ENCODE measurements around the gene MOB3B.
"Not testable (repeated sequence)": the region's sequence is repeated elsewhere in the genome, so short reads cannot be mapped to it uniquely, and the experiment has no call there.

Gene MOB3B

DNA sequence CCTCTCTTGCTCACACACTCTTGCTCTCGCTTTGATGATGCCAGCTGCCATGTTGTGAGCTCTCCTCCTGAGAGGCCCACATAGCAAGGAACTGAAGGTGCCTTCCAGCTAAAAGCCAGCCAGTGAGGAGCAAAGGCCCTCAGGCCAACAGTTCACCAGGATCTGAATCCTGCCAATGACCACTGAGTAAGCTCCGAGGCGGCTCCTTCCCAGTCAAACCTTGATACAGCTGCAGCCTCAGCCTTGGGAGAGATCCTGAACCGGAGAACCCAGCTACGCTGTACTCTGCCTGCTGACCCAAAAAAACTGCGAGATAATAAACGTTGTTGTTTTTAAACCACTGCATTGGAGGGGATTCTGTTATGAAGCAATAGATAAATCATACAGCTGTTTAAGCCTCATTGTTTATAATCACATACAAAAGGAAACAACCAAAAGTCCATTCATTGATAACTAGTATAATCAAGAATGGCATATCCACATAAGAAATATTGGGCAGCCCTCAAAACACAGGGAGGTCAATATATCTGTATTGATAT, 54.5 kb downstream of the MOB3B start:
- DNase-seq (ENCODE audit: low read depth) = no peak

GRCh38 chr9:27474305-27474704, 55.3 kb downstream of the MOB3B start:
- DNase-seq (ENCODE audit: low read depth) = no peak

DNA sequence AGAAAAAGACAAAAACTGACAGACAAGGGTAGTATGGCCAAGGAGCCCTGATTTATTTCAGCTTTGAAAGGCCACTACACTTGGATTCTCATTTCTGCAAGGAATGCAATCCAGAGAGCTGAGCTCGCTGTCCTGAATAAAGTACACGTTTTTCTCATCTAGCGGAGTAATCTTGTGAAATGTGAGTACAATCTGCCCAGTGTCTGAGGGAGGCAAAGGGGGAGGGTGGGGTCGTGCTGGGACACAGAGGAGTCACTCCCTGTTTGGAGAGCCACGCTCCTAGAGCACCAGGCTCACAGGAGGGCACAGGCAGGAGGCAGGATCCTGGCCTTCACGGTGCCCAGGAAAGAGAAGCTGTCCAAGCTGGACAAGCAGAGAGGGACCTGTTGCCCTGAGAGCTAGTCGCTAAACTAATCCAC, 56.5 kb downstream of the MOB3B start:
- no peak for DNase-seq (ENCODE audit: low read depth)

DNA sequence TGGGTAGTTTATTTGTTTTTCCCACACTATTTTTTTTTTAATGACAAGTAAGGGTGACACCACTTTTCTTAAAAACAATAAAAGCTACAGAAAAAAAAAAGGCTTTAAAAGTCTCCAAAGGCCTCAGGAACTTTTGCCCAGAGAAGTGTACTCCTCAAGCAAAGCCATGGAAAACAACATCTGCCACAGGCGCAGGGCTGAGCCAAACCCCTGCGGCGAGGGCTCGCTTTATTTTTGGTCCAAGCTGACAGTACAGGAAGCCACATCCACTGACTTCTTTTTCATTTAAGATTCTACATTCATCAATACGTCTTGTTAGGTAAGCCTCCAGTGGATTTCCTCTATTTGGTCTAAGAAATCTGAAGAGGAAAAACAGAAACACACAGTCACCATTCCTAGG, 57.4 kb downstream of the MOB3B start:
- no peak for DNase-seq (ENCODE audit: low read depth)

GRCh38 chr9:27471789-27472188, 57.8 kb downstream of the MOB3B start:
- DNase-seq (ENCODE audit: low read depth) = no peak

DNA sequence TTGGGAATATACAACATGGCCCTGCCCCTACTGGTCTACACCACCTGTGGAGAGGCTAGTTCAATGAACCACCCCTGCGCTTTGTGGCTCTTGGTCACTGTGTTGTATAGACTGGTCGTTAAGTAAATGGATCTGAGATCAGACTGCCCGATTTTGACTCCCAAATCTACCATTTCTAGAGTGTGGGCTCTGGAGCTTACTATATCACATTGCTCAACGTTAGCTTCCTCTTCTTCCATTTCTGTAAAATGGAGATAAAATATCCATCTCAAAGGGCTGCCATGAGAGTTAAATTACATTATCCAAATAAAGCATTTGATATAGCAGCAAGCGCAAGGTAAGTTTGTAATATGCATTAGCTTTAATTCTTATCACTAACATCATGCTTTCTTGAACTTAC, 58.2 kb downstream of the MOB3B start:
- DNase-seq (ENCODE audit: low read depth) = no peak

DNA sequence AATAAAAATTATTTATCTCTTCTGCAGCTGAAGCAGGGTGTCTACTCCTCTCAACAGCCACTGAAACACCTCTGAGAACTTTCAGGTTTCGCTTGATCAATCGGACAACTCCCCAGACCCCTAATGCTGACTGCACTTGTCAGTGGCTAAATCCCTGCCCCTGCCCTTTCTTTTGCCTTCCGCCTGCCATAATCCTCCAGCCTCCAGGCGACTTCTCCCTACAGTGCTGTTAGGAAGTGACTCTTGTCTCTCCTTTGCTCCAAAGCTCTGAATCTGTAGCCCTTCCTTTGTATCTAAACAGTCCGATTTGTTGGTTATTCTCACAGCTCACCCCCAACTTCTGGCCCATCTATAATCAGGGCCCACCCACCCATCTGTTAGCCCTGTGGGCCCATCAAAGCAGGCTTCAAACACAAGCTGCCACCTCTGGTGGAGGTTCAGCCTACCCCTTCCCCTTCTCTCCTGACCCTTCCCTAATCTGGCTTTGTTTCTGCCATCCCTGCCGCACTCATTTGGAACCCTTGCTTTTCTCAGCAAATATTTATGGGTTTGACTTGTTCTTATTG, 59.2 kb downstream of the MOB3B start:
- no peak for DNase-seq (ENCODE audit: low read depth)

GRCh38 chr9:27469550-27469949, 60.1 kb downstream of the MOB3B start:
- no peak for DNase-seq (ENCODE audit: low read depth)

DNA sequence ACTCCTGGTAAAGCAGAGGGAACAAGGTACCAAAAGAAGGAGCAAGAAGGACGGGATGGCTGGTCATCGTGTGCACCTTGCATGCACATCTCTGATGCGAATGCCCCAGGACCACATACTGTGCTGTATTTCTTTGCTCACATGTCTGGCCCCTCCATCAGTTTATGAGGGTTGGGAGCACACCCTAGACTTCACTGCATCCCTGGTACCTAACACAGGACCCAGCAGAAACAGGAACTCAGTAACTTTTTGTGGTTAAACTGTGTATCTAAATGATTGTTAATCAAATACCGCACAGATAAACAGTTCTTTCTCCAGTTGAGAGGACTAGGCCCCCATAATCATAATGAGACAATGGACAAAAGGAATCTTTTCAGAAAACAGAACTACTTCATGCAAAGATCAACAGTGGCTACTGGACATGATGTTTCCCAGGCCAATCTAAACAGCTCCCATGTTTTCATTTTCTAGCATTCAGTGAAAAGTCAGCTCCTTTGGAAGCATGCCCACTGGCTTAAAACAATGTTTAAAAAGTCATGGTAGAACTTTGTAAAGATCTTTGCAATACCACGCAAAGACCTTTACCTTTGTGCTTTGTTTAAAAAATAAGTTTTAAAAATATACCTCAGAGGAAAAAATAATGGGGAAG, 61.0 kb downstream of the MOB3B start:
- no peak for DNase-seq (ENCODE audit: low read depth)

- DNase-seq (ENCODE audit: low read depth) = no peak
Measured at GRCh38 chr9:27468000-27468399, 61.6 kb downstream of the MOB3B start.

DNA sequence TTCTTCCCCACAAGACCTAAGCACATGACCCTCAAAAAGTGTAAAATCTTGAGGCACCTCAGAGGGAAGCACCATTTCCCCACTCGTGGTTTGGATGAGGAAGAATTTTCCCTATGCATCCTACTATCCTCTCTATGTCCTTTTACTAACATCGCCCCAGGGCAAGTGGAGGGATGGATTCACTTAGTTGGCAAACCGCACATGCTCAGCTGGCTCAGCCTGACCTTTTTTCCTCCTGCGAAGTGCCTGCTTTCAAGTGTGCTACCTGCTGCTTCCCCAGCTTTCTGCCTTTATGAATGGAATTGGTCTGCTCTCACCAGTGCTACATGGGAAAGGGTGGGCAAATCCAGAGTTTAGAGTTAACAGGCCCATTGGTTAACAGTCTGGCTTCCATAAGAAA, 62.1 kb downstream of the MOB3B start:
- no peak for DNase-seq (ENCODE audit: low read depth)

DNA sequence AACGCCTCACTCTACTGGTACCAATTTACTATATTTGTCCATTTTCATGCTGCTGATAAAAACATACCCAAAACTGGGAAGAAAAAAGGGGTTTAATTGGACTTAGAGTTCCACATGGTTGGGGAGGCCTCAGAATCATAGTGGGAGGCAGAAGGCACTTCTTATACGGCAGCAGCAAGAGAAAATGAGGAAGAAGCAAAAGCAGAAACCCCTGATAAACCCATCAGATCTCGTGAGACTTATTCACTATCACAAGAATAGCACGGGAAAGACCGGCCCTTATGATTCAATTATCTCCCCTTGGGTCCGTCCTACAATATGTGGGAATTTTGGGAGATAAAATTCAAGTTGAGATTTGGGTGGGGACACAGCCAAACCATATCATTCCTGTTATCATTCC, 63.1 kb downstream of the MOB3B start:
- DNase-seq (ENCODE audit: low read depth) = not testable (repeated sequence)

GRCh38 chr9:27464950-27465349, 64.7 kb downstream of the MOB3B start:
- not testable (repeated sequence) for DNase-seq (ENCODE audit: low read depth)

DNA sequence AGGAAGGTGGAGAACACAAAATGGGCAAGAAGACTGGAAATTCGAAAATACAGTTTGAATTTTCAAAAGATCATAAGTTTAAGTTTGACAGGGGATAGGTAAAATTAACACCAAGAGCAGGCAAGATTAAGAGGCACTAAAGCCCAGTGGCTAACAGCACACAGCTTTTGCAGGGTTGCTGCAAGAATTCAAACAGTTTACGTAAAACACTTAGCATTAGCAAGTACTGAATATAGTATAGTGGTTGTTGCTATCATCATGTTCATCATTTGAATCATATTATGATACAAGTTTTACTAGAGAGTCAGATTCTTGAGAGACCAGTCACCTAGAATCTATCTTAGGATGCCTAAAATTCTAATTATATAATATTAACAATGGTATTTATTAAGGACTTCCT, 66.8 kb downstream of the MOB3B start:
- DNase-seq (ENCODE audit: low read depth) = no peak

DNA sequence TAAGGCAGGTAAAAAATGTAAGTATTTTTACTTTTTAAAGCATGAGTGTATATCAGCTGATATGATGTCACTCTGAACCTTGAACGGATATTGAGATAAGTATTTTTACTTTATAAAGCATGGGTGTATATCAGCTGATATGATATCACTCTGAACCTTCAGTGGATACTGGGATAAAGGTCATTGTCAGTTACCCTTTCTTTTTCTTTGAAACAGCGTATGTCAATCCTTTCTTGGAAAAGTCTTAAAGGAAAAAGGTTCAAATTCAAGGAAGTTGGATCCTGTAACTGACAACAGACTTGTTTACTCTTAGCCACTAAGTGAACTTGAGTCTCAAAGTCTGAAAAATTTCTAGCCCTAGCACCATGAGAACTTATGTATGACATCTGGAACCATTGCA, 67.2 kb downstream of the MOB3B start:
- no peak for DNase-seq (ENCODE audit: low read depth)

GRCh38 chr9:27460226-27461023, 69.2 kb downstream of the MOB3B start:
- no peak for DNase-seq (ENCODE audit: low read depth)

DNA sequence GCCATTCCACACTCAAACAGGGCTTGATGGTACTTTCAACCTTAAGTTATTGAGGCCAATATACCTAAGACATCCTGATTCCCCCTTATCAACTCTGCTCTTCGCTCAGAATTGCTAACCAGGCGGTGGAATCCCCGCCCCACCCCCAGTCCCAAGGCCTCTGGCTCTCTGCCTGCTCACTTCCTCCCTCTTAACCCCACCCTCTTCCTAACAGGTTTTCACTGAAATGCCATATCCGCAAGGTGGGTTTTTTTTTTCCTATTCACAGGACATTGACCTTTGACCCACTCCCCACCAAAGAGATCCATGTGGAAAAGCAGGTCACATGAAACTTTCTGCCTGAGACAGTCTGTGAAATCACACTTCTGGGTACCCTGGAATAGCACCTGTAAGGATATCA, 72.2 kb downstream of the MOB3B start:
- DNase-seq (ENCODE audit: low read depth) = no peak

DNA sequence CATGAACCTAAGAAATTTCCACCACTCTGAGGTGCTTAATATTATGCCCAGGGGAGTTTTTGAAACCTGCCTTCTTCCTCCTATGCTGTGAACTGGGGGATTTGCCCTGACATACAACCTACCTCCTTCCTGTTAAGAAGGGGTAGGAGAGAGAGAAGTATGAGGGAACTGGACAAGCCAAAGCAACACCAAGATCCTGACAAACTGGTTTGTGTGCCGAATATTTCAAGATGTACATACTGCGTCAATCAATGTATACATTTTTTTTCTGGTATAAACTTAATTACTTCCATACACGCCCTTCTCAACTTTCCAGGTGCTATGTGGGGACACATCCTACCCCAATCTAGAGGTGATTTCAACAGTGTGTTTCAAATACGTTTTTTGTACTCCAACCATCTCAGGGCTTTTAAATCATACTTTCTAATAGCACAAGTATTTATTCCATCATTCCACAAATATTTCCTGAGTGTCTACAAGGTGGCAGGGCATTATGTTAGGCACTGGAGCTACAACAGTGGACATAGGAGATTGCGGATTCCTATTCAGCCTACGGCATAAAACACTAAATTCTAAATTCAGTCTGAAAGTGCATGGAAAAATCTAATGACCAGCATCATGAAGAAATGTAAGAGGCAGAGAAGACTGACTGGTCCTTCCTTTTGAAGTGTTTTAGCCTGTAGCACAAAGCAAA, 75.6 kb downstream of the MOB3B start:
- no peak for DNase-seq (ENCODE audit: low read depth)

GRCh38 chr9:27451207-27451797, 78.3 kb downstream of the MOB3B start:
- DNase-seq (ENCODE audit: low read depth) = no peak

- DNase-seq (ENCODE audit: low read depth) = no peak
Measured at GRCh38 chr9:27450752-27451151, 78.9 kb downstream of the MOB3B start.

- not testable (repeated sequence) for DNase-seq (ENCODE audit: low read depth)
Measured at GRCh38 chr9:27448356-27448755, 81.3 kb downstream of the MOB3B start.

- DNase-seq (ENCODE audit: low read depth) = no peak
Measured at GRCh38 chr9:27447031-27447683, 82.5 kb downstream of the MOB3B start.

Measured in stimulated activated CD8-positive, alpha-beta memory T cell treated with anti-CD3 and anti-CD28 coated beads, Interleukin-4, amount 100 ng/mL, for 24 hours (primary cell).